HL-60/S4 treated with phorbol 12-myristate 13-acetate at 8.2 ng/mL for 4 days and 3 days (cell line): ENCODE measurements around the gene CMIP.

Experiments used
- in situ Hi-C: fragments of 300-500 bp; cut with MboI; formaldehyde crosslinking; loops from 2 replicates; pipeline ENCODE4 v1.15.0; 2022; ENCODE audit warnings: low sequenced_read_pairs

CMIP gene

GRCh38 chr16:81491541-81492188 is 47.1 kb downstream of the CMIP start:
- in situ Hi-C loops, result no loop called here

GRCh38 chr16:81492311-81492761 is 47.7 kb downstream of the CMIP start:
- in situ Hi-C loops, result no loop called here

GRCh38 chr16:81492965-81493754 is 48.6 kb downstream of the CMIP start:
- in situ Hi-C loops, result no loop called here

- in situ Hi-C loops, result no loop called here
Observed at GRCh38 chr16:81493755-81494433, 49.3 kb downstream of the CMIP start.

- in situ Hi-C loops, result no loop called here
Observed at GRCh38 chr16:81494434-81494806, 49.8 kb downstream of the CMIP start.

- in situ Hi-C loops, result no loop called here
Observed at GRCh38 chr16:81494888-81495287, 50.3 kb downstream of the CMIP start.

- in situ Hi-C loops, result no loop called here
Observed at GRCh38 chr16:81495321-81496234, 51.0 kb downstream of the CMIP start.

- in situ Hi-C loops, result no loop called here
Observed at GRCh38 chr16:81496321-81496720, 51.7 kb downstream of the CMIP start.

GRCh38 chr16:81496742-81497141 is 52.1 kb downstream of the CMIP start:
- in situ Hi-C loops, result no loop called here

GRCh38 chr16:81497690-81498089 is 53.1 kb downstream of the CMIP start:
- in situ Hi-C loops, result no loop called here

GRCh38 chr16:81498351-81498750 is 53.7 kb downstream of the CMIP start:
- in situ Hi-C loops, result no loop called here

- in situ Hi-C loops, result no loop called here
Observed at GRCh38 chr16:81499576-81500380, 55.2 kb downstream of the CMIP start.

- in situ Hi-C loops, result no loop called here
Observed at GRCh38 chr16:81500833-81501521, 56.4 kb downstream of the CMIP start.

GRCh38 chr16:81502396-81503070 is 57.9 kb downstream of the CMIP start:
- in situ Hi-C loops, result no loop called here

GRCh38 chr16:81505011-81505661 is 60.5 kb downstream of the CMIP start:
- in situ Hi-C loops, result no loop called here

- in situ Hi-C loops, result no loop called here
Observed at GRCh38 chr16:81509404-81509803, 64.8 kb downstream of the CMIP start.

- in situ Hi-C loops, result no loop called here
Observed at GRCh38 chr16:81510016-81510415, 65.4 kb downstream of the CMIP start.

- in situ Hi-C loops, result no loop called here
Observed at GRCh38 chr16:81511371-81511770, 66.8 kb downstream of the CMIP start.
